ENCODE results near the gene FAM124B. TPM values are rescaled to one million over a fixed set of nuclear protein-coding genes. Genes with fewer than 3 reads are reported as not detected.

FAM124B gene
- polyA plus RNA-seq (2012; rRNA removed): 0.03 TPM in 1 of 2 replicates, not detected in the other
- 0.03 TPM in 1 of 2 replicates, not detected in the other for polyA plus RNA-seq (2012; cell fraction: cytosol; rRNA removed)
- 0.04 TPM in 1 of 2 replicates, not detected in the other for polyA plus RNA-seq (2012; cell fraction: nucleus; rRNA removed)

- Histone ChIP-seq H3K4me2 (no peak within 1 kb of the TSS), H3K4me3 (ENCODE audit: low read depth in 2 of 2, low read length in 1 of 2) (no peak within 1 kb of the TSS), H3K27me3 (ENCODE audit: insufficient read depth) (no peaks in the 10 kb centered on the region), H3F3A (replicated peaks; ENCODE audit: insufficient read depth) (no peaks in the 10 kb centered on the region), H3K36me3 (replicated peaks in 1 of 2; ENCODE audit: control insufficient read depth in 1 of 2, insufficient read depth in 2 of 2, low read length in 1 of 2) (no peaks in the 10 kb centered on the region), H3K79me2 (ENCODE audit: insufficient read depth) (no peaks in the 10 kb centered on the region), H3K4me1 (ENCODE audit: control insufficient read depth in 1 of 2, insufficient read depth in 2 of 2, low read depth in 1 of 2, low read length in 1 of 2) (peaks cover 0 to 5% of the 10 kb centered on the region in 2 experiments; a peak in 1 of 4 replicates), H3K9me3 (no peaks in the 10 kb centered on the region), H4K20me1 (ENCODE audit: insufficient read depth) (no peaks in the 10 kb centered on the region), H3K9ac (no peak within 1 kb of the TSS), H3K9me2 (no peaks in the 10 kb centered on the region), H2AFZ (ENCODE audit: low read depth) (peak within 1 kb of the TSS; percentile 73), H3K27ac (ENCODE audit: low read depth in 2 of 2, low read length in 1 of 2) (no peak within 1 kb of the TSS; a peak in 2 of 4 replicates)
- no peak for DNase-seq
- no peak for TF ChIP-seq GABPA (IDR thresholded peaks at IDR 0.05; ENCODE audit: low read depth)
- no peak for TF ChIP-seq PBX3 (IDR thresholded peaks at IDR 0.05)
- TF ChIP-seq SMC3 (IDR thresholded peaks at IDR 0.05; ENCODE audit: low read depth, low read length): no peak
- no peak for TF ChIP-seq FOXM1 (IDR thresholded peaks at IDR 0.05; ENCODE audit: low read depth)
- no peak for TF ChIP-seq ZBTB33 (IDR thresholded peaks at IDR 0.05; ENCODE audit: borderline replicate concordance, low read depth)
- TF ChIP-seq USF2 (IDR thresholded peaks at IDR 0.05; ENCODE audit: borderline replicate concordance, low read depth, low read length): no peak
- no peak for TF ChIP-seq TCF12 (IDR thresholded peaks at IDR 0.05)
- TF ChIP-seq SIN3A (IDR thresholded peaks at IDR 0.05; ENCODE audit: borderline replicate concordance, low read depth, low read length): no peak
- TF ChIP-seq CTCF (IDR thresholded peaks at IDR 0.05): no peak
- no peak for TF ChIP-seq MAX (IDR thresholded peaks at IDR 0.05; ENCODE audit: low read depth)
- TF ChIP-seq FOXJ3 (CRISPR knock-in tag; IDR thresholded peaks at IDR 0.05): no peak
- TF ChIP-seq EP300 (IDR thresholded peaks at IDR 0.05; ENCODE audit: borderline replicate concordance in 1 of 2, low read depth in 1 of 2, low read length in 1 of 2): no peak
- TF ChIP-seq FOSL2 (IDR thresholded peaks at IDR 0.05; ENCODE audit: borderline replicate concordance, low read depth): no peak
- TF ChIP-seq IRF3 (IDR thresholded peaks at IDR 0.05; ENCODE audit: low read depth, low read length): no peak
- TF ChIP-seq MEF2A (IDR thresholded peaks at IDR 0.05; ENCODE audit: borderline replicate concordance, low read depth): no peak
- ChIA-PET POLR2A (no interaction called here), CTCF (interaction anchor here (0.8 to 2.4 kb wide), 5 partner anchors 10 to 244 kb away, joined by 3 to 11 read pairs (median 3); no protein-coding TSS in a partner anchor)
- WGBS (ENCODE audit: low lambda C conversion rate): 59% methylated on average over 17 of the region's 19 CpGs
Observed at GRCh38 chr2:224401641-224402342, at the start of gene FAM124B. TSS of gene FAM124B (minus strand) at chr2:224402107. CDS start at chr2:224401768, 339 bp downstream.
